GM18499 (cell line): ENCODE data around the gene PNMA6F.
"Not testable (repeated sequence)": the region's sequence is repeated elsewhere in the genome, so short reads cannot be mapped to it uniquely, and the experiment has no call there.

Experiments used
- ATAC-seq: cut with Tn5 transposase; IDR thresholded peaks from one replicate; pipeline ENCODE4 v1.9.1; 2021; ENCODE audit warnings: moderate number of reproducible peaks; ENCODE audit not compliant: insufficient read depth, unreplicated experiment

The PNMA6F gene

GRCh38 chrX:153304988-153305736, 16.4 kb downstream of the PNMA6F start:
- ATAC-seq = no peak

- no peak for ATAC-seq
Measured at GRCh38 chrX:153303276-153304262, 18.0 kb downstream of the PNMA6F start.

GRCh38 chrX:153302796-153303195, 18.8 kb downstream of the PNMA6F start:
- no peak for ATAC-seq

GRCh38 chrX:153301746-153302145, 19.8 kb downstream of the PNMA6F start:
- ATAC-seq = no peak

- ATAC-seq = no peak
Measured at GRCh38 chrX:153299855-153300254, 21.7 kb downstream of the PNMA6F start.

- ATAC-seq = no peak
Measured at GRCh38 chrX:153297376-153297775, 24.2 kb downstream of the PNMA6F start.

GRCh38 chrX:153293485-153294071, 28.0 kb downstream of the PNMA6F start:
- not testable (repeated sequence) for ATAC-seq

- not testable (repeated sequence) for ATAC-seq
Measured at GRCh38 chrX:153288807-153289206, 32.8 kb downstream of the PNMA6F start.

- not testable (repeated sequence) for ATAC-seq
Measured at GRCh38 chrX:153285678-153286077, 35.9 kb downstream of the PNMA6F start.

GRCh38 chrX:153283982-153284381, 37.6 kb downstream of the PNMA6F start:
- not testable (repeated sequence) for ATAC-seq

GRCh38 chrX:153281784-153282183, 39.8 kb downstream of the PNMA6F start:
- ATAC-seq = not testable (repeated sequence)

GRCh38 chrX:153279304-153279703, 42.3 kb downstream of the PNMA6F start:
- not testable (repeated sequence) for ATAC-seq

GRCh38 chrX:153276049-153276448, 45.5 kb downstream of the PNMA6F start:
- not testable (repeated sequence) for ATAC-seq

- not testable (repeated sequence) for ATAC-seq
Measured at GRCh38 chrX:153275418-153275817, 46.1 kb downstream of the PNMA6F start.

GRCh38 chrX:153272584-153272983, 49.0 kb downstream of the PNMA6F start:
- ATAC-seq = not testable (repeated sequence)

- not testable (repeated sequence) for ATAC-seq
Measured at GRCh38 chrX:153272070-153272469, 49.5 kb downstream of the PNMA6F start.
